Thyroid gland (tissue), 4 donors: ENCODE measurements around the gene SETX.

Experiments used
- POLR2A ChIP-seq, 2 donors: fragments of 450-650 bp; IDR thresholded peaks; one replicate each; pipeline ENCODE4 v1.6.1; 2017; ENCODE audit warnings: antibody characterized with exemption in 2 of 2, mild to moderate bottlenecking in 2 of 2, moderate library complexity in 1 of 2
- TF ChIP-seq, protein P1 (sequence below), 6 experiments: fragments of 200-600 bp in 3 of 6; fragments of 450-650 bp in 3 of 6; sonication (generic) in 3 of 6; IDR thresholded peaks; one replicate each; pipeline ENCODE4 v1.5.1; 2016 to 2019; ENCODE audit warnings: antibody characterized with exemption in 6 of 6, mild to moderate bottlenecking in 2 of 6, inconsistent platforms in 1 of 6, moderate library complexity in 1 of 6

DNA sequence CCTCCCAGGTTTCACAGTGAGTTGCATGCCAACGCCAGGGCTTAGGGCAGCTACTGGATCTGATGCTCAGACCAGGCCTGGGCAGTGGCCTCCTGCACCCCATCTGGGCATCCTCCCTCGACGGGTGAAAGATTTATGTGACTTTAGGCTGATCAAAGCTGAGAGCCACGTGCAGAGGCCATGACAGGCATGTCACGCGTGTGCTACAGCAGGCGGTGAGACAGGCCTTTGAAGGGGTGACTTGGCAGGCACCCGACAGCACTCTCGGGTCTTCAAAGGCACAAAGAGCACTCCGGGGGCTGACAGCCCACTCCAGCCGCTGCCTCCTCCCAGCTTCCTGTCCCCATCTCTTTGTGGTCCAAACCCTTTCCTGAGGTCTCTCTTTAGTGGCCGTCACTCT is 126.7 kb downstream of the SETX start:
- TF ChIP-seq, protein P1, sequence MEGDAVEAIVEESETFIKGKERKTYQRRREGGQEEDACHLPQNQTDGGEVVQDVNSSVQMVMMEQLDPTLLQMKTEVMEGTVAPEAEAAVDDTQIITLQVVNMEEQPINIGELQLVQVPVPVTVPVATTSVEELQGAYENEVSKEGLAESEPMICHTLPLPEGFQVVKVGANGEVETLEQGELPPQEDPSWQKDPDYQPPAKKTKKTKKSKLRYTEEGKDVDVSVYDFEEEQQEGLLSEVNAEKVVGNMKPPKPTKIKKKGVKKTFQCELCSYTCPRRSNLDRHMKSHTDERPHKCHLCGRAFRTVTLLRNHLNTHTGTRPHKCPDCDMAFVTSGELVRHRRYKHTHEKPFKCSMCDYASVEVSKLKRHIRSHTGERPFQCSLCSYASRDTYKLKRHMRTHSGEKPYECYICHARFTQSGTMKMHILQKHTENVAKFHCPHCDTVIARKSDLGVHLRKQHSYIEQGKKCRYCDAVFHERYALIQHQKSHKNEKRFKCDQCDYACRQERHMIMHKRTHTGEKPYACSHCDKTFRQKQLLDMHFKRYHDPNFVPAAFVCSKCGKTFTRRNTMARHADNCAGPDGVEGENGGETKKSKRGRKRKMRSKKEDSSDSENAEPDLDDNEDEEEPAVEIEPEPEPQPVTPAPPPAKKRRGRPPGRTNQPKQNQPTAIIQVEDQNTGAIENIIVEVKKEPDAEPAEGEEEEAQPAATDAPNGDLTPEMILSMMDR (IDR thresholded peaks at IDR 0.05): no peak
- TF ChIP-seq POLR2A (IDR thresholded peaks at IDR 0.05): no peak
